ENCODE measurements around the gene CPE. TPM values are rescaled to one million over a fixed set of nuclear protein-coding genes. Genes with fewer than 3 reads are reported as not detected.

The CPE gene
- total RNA-seq, 2 donors from 2014 or later, result 71.6 to 108 TPM

DNA sequence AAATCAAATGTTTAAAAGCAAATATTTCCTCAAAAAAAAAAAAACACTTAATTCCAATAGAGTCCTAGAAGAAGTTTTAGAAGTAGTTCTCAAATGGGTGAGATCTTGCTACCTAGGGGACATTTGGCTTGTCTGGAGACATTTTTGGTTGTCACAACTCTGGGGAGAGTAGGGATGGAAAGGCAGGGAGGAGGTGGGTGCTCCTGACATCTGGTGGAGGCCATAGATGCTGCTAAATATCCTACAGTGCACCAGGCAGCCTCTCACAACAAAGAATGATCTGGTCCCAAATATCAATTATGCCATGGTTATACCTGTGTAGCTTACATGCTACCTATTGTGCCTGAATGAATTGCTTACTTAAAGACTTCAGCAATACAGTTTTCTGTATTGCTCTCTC lies 46.8 kb downstream of the CPE start:
- ATAC-seq (no peak), DNase-seq (no peak)
- Histone ChIP-seq H3K36me3 (replicated peaks in 1 of 2; ENCODE audit: insufficient read depth in 1 of 2, low read depth in 2 of 2) (no peaks in the 10 kb centered on the region), H3K27ac (no peak overlapping the region), H3K4me1 (no peaks in the 10 kb centered on the region), H3K4me3 (no peak overlapping the region), H3K27me3 (no peaks in the 10 kb centered on the region), H3K9me3 (no peaks in the 10 kb centered on the region)
- TF ChIP-seq POLR2A (IDR thresholded peaks at IDR 0.05), result no peak
- TF ChIP-seq, protein P1, sequence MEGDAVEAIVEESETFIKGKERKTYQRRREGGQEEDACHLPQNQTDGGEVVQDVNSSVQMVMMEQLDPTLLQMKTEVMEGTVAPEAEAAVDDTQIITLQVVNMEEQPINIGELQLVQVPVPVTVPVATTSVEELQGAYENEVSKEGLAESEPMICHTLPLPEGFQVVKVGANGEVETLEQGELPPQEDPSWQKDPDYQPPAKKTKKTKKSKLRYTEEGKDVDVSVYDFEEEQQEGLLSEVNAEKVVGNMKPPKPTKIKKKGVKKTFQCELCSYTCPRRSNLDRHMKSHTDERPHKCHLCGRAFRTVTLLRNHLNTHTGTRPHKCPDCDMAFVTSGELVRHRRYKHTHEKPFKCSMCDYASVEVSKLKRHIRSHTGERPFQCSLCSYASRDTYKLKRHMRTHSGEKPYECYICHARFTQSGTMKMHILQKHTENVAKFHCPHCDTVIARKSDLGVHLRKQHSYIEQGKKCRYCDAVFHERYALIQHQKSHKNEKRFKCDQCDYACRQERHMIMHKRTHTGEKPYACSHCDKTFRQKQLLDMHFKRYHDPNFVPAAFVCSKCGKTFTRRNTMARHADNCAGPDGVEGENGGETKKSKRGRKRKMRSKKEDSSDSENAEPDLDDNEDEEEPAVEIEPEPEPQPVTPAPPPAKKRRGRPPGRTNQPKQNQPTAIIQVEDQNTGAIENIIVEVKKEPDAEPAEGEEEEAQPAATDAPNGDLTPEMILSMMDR (IDR thresholded peaks at IDR 0.05), result no peak
- intact Hi-C loops (cut with DNase I), result no loop called here

DNA sequence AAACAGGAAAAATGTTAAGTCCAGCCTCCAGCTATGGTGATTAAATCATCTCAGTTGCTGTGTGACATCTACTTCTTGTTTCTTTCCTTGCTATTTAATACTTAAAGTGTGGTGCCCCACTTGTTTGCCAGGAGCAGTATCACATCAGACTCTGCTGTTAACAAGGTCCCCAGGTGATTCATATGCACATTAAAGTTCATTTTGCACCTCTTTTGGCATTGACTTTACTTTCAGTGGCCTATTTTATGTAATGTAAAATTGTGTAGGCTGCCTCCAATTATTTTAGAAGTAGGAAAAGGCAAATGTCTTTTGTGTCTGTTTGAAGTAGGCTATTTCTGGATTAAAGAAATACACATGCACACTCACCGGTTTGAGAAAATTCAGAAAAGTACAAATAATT lies 47.5 kb downstream of the CPE start:
- ATAC-seq (no peak), DNase-seq (no peak)
- Histone ChIP-seq H3K4me3 (no peak overlapping the region), H3K27ac (no peak overlapping the region), H3K36me3 (replicated peaks in 1 of 2; ENCODE audit: insufficient read depth in 1 of 2, low read depth in 2 of 2) (no peaks in the 10 kb centered on the region), H3K27me3 (no peaks in the 10 kb centered on the region), H3K4me1 (no peaks in the 10 kb centered on the region), H3K9me3 (no peaks in the 10 kb centered on the region)
- 79 to 100% methylated on average over 1 of the region's 1 CpG for WGBS, 2 donors
- intact Hi-C loops (cut with DNase I), result no loop called here
- TF ChIP-seq POLR2A (IDR thresholded peaks at IDR 0.05), result no peak
- TF ChIP-seq, protein P1 (IDR thresholded peaks at IDR 0.05), result no peak

DNA sequence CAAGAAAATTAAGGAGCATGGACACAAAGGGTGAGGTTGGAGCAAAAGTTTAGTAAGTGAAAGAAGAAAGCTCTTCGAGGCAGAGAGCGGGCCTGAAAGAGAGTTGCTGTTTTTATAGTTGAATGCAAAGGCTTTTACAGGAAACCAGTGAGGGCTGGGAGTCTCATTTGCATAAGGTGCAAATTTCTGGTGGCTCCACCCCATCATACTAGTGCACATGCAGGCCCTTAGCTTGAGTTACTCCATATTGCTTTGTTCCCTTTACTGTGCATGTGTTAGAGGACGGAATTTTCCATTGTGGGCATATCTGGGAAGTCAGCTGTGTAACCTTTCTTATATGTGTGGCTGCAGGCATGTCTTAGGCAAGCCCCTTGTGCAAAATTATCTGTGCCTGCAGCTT lies 48.0 kb downstream of the CPE start:
- Histone ChIP-seq H3K36me3 (replicated peaks in 1 of 2; ENCODE audit: insufficient read depth in 1 of 2, low read depth in 2 of 2) (no peaks in the 10 kb centered on the region), H3K27ac (no peak overlapping the region), H3K27me3 (no peaks in the 10 kb centered on the region), H3K4me3 (no peak overlapping the region), H3K4me1 (no peaks in the 10 kb centered on the region), H3K9me3 (no peaks in the 10 kb centered on the region)
- ATAC-seq, result no peak
- WGBS, 2 donors, result 67 to 90% methylated on average over 3 of the region's 3 CpGs
- no peak for TF ChIP-seq POLR2A (IDR thresholded peaks at IDR 0.05)
- TF ChIP-seq, protein P1 (IDR thresholded peaks at IDR 0.05), result no peak
- DNase-seq, result no peak
- intact Hi-C loops (cut with DNase I), result no loop called here

DNA sequence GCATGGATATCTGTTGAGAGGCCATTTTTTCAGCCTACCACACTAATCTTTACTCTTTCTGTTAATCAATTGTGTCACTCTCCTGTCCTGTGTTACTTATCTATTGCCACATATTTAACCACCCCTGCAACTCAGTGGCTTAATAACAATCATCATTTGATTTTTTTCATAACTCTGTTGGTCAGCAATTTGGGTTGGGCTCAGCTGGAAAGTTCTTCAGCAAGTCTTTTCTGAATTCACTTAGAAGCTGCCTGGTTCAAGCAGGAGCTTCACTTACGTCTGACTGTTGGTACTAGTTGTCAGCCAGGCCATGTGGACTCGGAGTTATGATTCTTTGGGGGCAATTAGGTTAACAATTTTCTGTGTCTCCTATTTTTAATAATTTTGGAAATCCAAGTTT lies 50.1 kb downstream of the CPE start:
- DNase-seq, result no peak
- no peaks in the 10 kb centered on the region for H3K27me3 ChIP-seq
- TF ChIP-seq POLR2A (IDR thresholded peaks at IDR 0.05), result no peak
- TF ChIP-seq, protein P1 (IDR thresholded peaks at IDR 0.05), result no peak
- no peak overlapping the region for H3K4me3 ChIP-seq
- H3K27ac ChIP-seq, result no peak overlapping the region
- WGBS, 2 donors, result 63 to 92% methylated on average over 2 of the region's 2 CpGs
- no peaks in the 10 kb centered on the region for H3K9me3 ChIP-seq
- ATAC-seq, result no peak
- no peaks in the 10 kb centered on the region for H3K36me3 ChIP-seq (replicated peaks in 1 of 2; ENCODE audit: insufficient read depth in 1 of 2, low read depth in 2 of 2)
- no peaks in the 10 kb centered on the region for H3K4me1 ChIP-seq
- intact Hi-C loops (cut with DNase I), result no loop called here

DNA sequence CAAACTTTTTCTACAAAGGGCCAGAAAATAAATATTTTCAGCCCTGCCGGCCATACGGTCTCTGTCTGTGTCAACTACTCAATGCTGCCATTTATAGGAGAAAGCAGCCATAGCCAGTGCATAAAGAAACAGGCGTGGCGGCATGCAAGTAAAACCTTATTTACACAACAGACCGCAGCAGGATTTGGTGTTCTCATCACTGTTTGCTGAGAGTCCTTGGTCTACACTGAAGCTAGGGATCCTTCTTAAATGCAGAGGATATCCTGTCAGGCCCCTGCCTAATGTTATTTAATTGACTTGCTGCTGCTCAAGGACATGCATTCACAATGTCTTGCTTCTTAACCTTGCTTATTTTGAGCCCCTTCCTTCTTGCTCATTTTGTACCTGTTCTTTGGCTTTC lies 54.7 kb downstream of the CPE start:
- DNase-seq (no peak), ATAC-seq (no peak)
- no peaks in the 10 kb centered on the region for H3K27me3 ChIP-seq
- H3K4me3 ChIP-seq, result no peak overlapping the region
- WGBS, 2 donors, result 89 to 91% methylated on average over 5 of the region's 5 CpGs
- H3K9me3 ChIP-seq, result no peaks in the 10 kb centered on the region
- no peaks in the 10 kb centered on the region for H3K4me1 ChIP-seq
- TF ChIP-seq, protein P1 (IDR thresholded peaks at IDR 0.05), result no peak
- no peak for TF ChIP-seq POLR2A (IDR thresholded peaks at IDR 0.05)
- intact Hi-C loops (cut with DNase I), result no loop called here
- H3K36me3 ChIP-seq (replicated peaks in 1 of 2; ENCODE audit: insufficient read depth in 1 of 2, low read depth in 2 of 2), result no peaks in the 10 kb centered on the region
- H3K27ac ChIP-seq, result no peak overlapping the region

Data from body of pancreas (tissue), 4 donors.